NCI-H524 (cell line): ENCODE measurements around the gene FMN2.

Experiments used
- DNase-seq, 2 experiments: peaks; one replicate each; lab custom pipeline; 2025; lab: John Stamatoyannopoulos, UW

Gene FMN2

DNA sequence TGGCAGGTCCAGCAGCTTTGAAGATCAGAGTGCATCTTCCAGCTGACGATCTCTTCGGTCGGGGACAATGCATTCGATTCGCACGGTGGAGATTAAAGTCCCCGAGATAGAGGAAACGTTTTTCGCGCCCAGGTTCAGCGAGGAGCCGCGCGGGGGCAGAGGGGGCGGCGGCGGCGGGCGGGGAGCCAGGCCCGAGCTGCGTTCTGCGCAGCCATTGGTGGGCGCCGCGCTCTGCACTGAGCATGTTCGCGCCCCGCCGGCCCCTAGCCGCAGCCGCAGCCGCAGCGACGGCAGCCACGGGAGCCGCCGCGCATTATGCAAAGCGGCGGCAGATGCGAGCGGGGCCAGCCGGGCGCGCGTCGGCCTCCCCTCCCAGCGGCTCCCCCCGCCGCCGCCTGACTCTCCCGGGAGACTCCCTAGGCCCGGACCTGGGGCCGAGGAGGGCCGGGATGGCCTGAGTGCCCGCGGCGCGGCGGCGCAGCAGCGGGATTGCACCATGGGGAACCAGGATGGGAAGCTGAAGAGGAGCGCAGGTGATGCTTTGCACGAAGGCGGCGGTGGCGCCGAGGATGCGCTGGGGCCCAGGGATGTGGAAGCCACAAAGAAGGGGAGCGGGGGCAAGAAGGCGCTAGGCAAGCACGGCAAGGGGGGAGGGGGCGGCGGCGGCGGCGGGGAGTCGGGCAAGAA, at the start of gene FMN2:
Gene FMN2, plus strand, starts transcription at position 270 of the 687 bp plus-strand sequence. Its CDS starts 227 bp downstream, at position 497.
- DNase-seq: peak; percentile 64 to 78

GRCh38 chr1:240044620-240045019, 47.1 kb upstream of the FMN2 start:
- no peak for DNase-seq

GRCh38 chr1:240046000-240046399, 45.7 kb upstream of the FMN2 start:
- peak; percentile 0 to 35 for DNase-seq

DNA sequence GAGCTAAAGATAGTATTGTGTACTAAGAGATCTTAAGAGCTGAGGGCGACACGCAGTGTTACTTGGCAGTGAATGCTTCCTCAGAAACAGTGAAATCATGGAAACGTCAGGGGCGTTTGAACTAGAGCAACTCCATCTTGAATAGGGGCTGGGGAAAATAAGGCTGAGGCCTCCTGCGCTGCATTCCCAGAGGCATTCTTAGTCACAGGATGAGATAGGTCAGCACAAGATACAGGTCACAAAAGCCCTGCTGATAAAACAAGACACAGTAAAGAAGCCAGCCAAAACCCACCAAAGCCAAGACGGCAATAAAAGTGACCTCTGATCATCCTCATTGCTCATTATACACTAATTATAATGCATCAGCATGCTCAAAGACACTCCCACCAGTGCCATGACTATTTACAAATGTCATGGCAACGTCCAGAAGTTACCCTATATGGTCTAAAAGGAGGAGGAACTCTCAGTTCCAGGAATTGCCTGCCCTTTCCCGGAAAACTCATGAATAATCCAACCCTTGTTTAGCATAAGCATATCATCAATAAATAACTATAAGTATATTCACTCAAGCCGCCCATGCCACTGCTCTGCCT, 37.5 kb upstream of the FMN2 start:
- DNase-seq: no peak

GRCh38 chr1:240055936-240056335, 35.7 kb upstream of the FMN2 start:
- DNase-seq: no peak

DNA sequence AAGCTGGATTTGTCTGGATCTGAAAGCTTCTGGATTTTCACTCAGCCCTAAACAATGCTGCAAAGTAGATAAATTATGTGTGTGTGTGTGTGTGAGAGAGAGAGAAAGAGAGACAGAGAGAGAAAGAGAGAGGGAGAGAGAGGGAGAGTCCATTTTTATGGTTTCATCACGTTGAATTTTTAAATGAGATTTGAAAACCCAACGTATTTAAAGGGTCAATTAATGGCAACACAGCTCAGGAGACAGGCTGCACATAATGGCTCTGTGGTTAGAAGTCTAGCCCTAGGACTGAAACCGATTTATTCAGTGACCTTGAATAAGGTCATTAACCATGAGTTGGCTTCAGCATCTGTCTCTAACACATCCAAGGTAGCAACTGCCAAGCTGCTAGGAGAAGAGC, 35.3 kb upstream of the FMN2 start:
- DNase-seq: peak in 1 of 2 experiments; percentile 3

- no peak for DNase-seq
These were observed 33.6 kb upstream of the FMN2 start for GRCh38 chr1:240058049-240058448.

DNA sequence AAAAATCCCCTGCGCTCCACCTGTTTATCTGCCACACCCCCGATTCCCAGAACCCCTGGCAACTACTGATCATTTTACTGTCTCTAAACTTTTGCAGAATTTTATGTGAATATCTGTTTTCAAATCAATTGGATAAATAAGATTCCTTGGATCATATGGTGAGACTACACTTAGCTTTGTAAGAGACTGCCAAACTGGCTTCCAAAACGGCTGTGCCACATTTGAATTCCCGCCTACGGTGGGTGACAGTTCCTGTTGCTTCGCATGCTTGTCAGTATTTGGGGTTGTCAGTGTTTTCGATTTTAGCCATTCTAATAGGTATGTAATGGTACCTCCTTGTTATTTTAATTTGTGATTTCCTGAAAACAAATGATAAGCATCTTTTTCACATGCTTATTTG, 22.7 kb upstream of the FMN2 start:
- no peak for DNase-seq

GRCh38 chr1:240070188-240070587, 21.5 kb upstream of the FMN2 start:
- DNase-seq: no peak

DNA sequence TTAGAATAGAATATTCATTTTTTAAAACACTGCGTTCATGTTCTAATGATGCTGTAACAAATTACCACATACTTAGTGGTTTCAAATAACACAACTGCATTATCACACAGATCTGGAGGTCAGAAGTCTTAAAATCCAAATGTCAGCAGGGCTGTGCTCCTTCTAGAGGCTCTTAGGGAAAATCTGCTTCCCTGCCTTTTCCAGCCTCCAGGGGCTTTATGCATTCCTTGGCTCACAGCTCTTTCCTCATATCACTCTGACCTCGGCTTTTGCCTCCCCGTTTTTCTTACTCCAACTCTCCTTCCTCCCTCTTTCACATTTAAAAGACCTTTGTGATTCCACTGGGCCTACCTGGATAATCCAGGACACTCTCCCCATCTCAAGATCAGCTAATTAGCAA, 18.6 kb upstream of the FMN2 start:
- no peak for DNase-seq

DNA sequence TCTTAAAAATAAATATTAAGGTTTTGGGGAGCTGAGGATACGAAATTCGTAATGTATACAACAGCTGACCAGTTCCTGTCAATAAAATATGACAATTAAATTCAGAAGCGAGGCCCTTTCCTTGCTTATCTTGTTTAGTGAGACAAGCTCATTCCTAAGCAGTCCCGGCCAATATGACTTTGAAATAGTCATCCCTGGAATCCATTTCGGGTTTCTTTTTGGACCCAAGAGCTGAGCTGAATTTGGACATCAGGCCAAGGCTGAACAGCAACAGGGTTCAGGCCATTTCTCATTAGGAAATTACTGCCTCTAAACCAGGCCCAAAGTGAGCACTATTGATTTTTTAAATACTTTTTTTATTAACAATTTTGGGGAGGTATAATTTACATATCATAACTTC, 17.3 kb upstream of the FMN2 start:
- no peak for DNase-seq

DNA sequence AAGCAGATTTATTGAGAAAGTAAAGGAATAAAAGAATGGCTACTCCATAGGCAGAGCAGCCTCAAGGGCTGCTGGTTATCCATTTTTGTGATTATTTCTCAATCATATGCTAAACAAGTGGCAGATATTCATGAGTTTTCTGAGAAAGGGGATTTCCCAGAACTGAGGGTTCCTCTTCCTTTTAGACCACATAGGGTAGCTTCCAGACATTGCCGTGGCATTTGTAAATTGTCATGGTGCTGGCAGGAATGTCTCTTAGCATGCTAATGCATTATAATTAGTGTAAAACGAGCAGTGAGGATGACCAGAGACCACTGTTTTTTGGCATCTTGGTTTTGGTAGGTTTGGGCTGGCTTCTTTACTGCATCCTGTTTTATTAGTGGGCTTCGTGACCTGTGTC, 16.8 kb upstream of the FMN2 start:
- no peak for DNase-seq

DNA sequence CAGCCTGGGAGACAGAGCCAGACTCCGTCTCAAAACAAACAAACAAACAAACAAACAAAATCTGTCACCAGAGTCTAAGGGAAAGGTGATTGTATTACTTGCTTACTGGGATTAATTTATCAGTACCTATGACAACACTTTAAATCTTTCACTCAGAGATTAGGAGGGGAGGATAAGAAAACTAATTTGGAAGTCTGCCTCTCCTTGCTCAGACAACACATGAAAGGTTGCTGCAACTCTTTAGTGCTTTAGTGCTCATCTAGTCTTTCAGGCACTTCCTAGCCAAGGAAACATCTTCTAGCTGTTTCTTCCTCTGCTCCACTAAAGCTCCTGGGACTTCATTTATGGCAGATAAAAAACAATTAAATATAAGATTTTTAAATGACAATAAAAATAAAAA, 7.3 kb upstream of the FMN2 start:
- no peak for DNase-seq

- DNase-seq: no peak
These were observed 6.9 kb upstream of the FMN2 start for GRCh38 chr1:240084749-240085148.

GRCh38 chr1:240086726-240087125, 5.0 kb upstream of the FMN2 start:
- DNase-seq: no peak

DNA sequence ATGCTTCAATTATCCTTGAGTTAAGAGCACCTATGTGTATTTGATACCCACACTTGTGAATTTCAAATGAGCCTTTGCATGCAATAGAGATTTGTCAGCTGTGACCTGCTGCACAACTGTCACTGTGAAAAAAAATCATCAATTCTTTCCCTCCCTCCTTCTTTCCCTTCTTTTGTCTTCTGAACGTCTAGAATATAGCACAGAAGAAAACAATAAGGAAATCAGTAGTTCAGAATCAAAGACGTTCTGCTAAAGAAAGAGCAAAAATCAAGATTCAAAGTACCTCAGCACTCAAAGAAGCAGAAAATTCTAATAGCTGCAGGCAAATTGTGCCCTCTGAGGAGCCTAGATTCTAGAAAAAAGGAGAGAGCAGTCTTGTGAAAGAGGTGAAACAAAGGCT, 1.7 kb upstream of the FMN2 start:
- peak; percentile 31 to 37 for DNase-seq

DNA sequence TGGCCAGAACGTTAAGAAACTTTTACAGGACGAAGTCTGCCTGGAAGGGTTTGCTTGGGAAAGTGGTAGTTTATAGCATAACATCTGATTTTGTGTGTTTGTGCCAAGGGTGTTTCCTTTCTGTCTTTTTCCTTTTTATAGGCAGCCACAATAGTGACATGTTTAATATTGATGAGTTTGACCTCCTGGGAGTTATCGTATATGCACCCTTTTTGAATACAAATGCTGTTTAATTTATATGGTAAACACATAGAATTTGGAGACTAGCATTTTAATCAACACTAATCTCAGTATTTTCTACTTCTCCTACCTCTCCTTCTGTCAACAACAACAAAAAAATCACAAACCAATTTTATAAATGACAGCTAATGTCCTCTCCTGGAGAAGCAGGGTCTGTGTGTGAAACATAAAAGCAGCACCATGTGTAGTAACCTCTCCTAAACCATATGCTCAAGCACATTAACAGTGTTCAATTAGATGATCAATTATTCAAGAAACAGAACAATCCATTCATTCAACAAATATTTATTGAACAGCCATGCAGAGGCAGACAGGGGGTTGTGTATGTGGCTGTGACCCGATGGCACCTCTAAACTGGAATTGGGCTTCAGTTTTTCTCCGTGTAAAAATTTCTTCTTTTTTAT, 604 bp upstream of the FMN2 start:
- peak in 1 of 2 experiments; percentile 40 for DNase-seq

- peak in 1 of 2 experiments; percentile 50 for DNase-seq
These were observed 827 bp downstream of the FMN2 start for GRCh38 chr1:240092301-240093119.

- DNase-seq: peak in 1 of 2 experiments; percentile 46
These were observed 1.7 kb downstream of the FMN2 start for GRCh38 chr1:240093120-240093961.

GRCh38 chr1:240094041-240094722, 2.5 kb downstream of the FMN2 start:
- peak in 1 of 2 experiments; percentile 43 for DNase-seq

DNA sequence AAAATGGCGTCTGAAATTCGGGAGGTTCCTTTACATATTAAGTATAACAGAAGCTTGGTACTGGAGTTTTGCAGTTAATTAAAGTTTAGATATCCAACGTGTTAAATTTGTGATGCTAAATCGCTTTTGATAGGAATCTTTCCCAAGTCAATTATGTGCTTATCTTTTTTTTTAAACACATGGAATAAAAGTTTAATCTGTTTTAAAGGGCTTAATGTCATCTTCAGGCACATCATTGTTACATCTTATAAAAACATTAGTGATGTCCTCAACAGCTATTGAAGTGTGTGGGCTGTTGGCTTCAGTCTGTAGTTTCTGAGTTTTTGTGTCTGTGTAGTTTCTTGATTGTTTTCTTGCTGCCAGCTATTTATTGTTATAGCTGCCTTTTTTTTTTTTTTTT, 5.3 kb downstream of the FMN2 start:
- peak in 1 of 2 experiments; percentile 44 for DNase-seq
